Gastrocnemius medialis (tissue), 4 donors: ENCODE results near the gene CHST12.

ENCODE experiments used
- POLR2A ChIP-seq, 2 donors: fragments of 450-650 bp; IDR thresholded peaks; one replicate each; pipeline ENCODE4 v1.6.1; 2017; ENCODE audit warnings: antibody characterized with exemption in 2 of 2, mild to moderate bottlenecking in 2 of 2, moderate library complexity in 2 of 2
- TF ChIP-seq, protein P1 (sequence below), 5 experiments: fragments of 450-650 bp in 3 of 5; fragments of 200-600 bp in 2 of 5; sonication (generic) in 2 of 5; IDR thresholded peaks in 4 of 5; conservative IDR thresholded peaks in 1 of 5; 1 replicate in 4 of 5; 2 replicates in 1 of 5; pipeline ENCODE4 v1.5.1; 2016 to 2019; ENCODE audit warnings: antibody characterized with exemption in 5 of 5, mild to moderate bottlenecking in 3 of 5, moderate library complexity in 3 of 5

- TF ChIP-seq, protein P1, sequence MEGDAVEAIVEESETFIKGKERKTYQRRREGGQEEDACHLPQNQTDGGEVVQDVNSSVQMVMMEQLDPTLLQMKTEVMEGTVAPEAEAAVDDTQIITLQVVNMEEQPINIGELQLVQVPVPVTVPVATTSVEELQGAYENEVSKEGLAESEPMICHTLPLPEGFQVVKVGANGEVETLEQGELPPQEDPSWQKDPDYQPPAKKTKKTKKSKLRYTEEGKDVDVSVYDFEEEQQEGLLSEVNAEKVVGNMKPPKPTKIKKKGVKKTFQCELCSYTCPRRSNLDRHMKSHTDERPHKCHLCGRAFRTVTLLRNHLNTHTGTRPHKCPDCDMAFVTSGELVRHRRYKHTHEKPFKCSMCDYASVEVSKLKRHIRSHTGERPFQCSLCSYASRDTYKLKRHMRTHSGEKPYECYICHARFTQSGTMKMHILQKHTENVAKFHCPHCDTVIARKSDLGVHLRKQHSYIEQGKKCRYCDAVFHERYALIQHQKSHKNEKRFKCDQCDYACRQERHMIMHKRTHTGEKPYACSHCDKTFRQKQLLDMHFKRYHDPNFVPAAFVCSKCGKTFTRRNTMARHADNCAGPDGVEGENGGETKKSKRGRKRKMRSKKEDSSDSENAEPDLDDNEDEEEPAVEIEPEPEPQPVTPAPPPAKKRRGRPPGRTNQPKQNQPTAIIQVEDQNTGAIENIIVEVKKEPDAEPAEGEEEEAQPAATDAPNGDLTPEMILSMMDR (IDR thresholded peaks at IDR 0.05 in 4 of 5, conservative IDR thresholded peaks at IDR 0.05 in 1 of 5): no peak
- no peak for TF ChIP-seq POLR2A (IDR thresholded peaks at IDR 0.05)
Measured at GRCh38 chr7:2482725-2483451, 79.5 kb downstream of the CHST12 start.
